SK-N-MC (cell line): ENCODE results near the gene APCDD1.

ENCODE experiments used
- EZH2 ChIP-seq: fragments of 200-600 bp; sonication (generic); IDR thresholded peaks from one replicate; pipeline ENCODE4 v1.6.1; 2017; ENCODE audit warnings: antibody characterized with exemption
- POLR2AphosphoS5 ChIP-seq: IDR thresholded peaks from 2 replicates; pipeline ENCODE4 v1.6.1; 2012; ENCODE audit warnings: mild to moderate bottlenecking, low read depth, low read length, borderline replicate concordance

- TF ChIP-seq EZH2 (no peak), POLR2AphosphoS5 (no peak)
These were observed 68.1 kb downstream of the APCDD1 start for GRCh38 chr18:10522574-10522973.
